Pancreas (tissue), 10 donors: Measurements from ENCODE around the gene HIRIP3. TPM values are rescaled to one million over a fixed set of nuclear protein-coding genes. Genes with fewer than 3 reads are reported as not detected.
A peak's percentile ranks its signal among the peaks of the same experiment; 100 is the strongest.

Experiments
- ATAC-seq, 4 donors: fragments of 200-7000 bp; cut with Tn5 transposase; one replicate each; pipeline versions ENCODE4 v1.8.0 to v1.9.1; 2020; ENCODE audit warnings: mild to moderate bottlenecking in 4 of 4, moderate library complexity in 4 of 4
- DNase-seq, 6 donors: peaks; one replicate each; pipeline ENCODE4 v3.0.0-alpha.2; 2020
- FAIRE-seq: peaks from 2 replicates; lab custom pipeline; 2012; peaks lifted over from hg19 to GRCh38; lab: Jason Lieb, UNC
- H3K27ac ChIP-seq, 4 donors: fragments of 200-600 bp; sonication (generic); 1 replicate in 3 of 4; 2 replicates in 1 of 4; pipeline versions ENCODE4 v1.5.0 to v1.8.0; 2020
- H3K27me3 ChIP-seq, 4 donors: fragments of 200-600 bp; one replicate each; pipeline ENCODE4 v1.8.0; 2021
- H3K36me3 ChIP-seq, 3 donors: fragments of 200-600 bp; sonication (generic) in 1 of 3; one replicate each; pipeline versions ENCODE4 v1.5.0 to v1.8.0; 2020 to 2021
- H3K4me1 ChIP-seq, 3 donors: fragments of 200-600 bp; one replicate each; pipeline ENCODE4 v1.8.0; 2021
- H3K4me3 ChIP-seq, 4 donors: fragments of 200-600 bp; sonication (generic) in 2 of 4; one replicate each; pipeline versions ENCODE4 v1.5.0 to v1.8.0; 2020 to 2021
- H3K9me3 ChIP-seq, 4 donors: fragments of 200-600 bp; one replicate each; pipeline ENCODE4 v1.8.0; 2021
- CTCF ChIP-seq, 4 donors: fragments of 200-600 bp; sonication (generic) in 3 of 4; IDR thresholded peaks; one replicate each; pipeline versions ENCODE4 v1.5.0 to v1.8.0; 2021; ENCODE audit warnings: antibody characterized with exemption in 4 of 4
- WGBS, 2 donors: extraction: QIAGEN DNeasy Blood & Tissue Kit; methylation state at CpG; one replicate each; pipeline ENCODE4 v1.1.7; 2013; 5-methylcytosine and 5-hydroxymethylcytosine counted together
- intact Hi-C, 3 donors: fragments of 100-400 bp; cut with DNase I; formaldehyde crosslinking; loops; one replicate each; pipeline versions ENCODE4 v1.11.1 to v1.14.2; 2022
- polyA plus RNA-seq, 2 donors: library from polyadenylated mRNA; stranded (reverse); fragments of 200-250 nt; gene quantifications; one replicate each; pipeline ENCODE4 v1.2.3, GENCODE V29; 2013
- total RNA-seq, 6 donors: library from RNA; stranded (reverse); fragmentation: NEBNext Ultra II Directional in 4 of 6; extraction: Animal tissue kit (Norgen Biotek cat#: 25700) in 4 of 6; gene quantifications; one replicate each; pipeline versions ENCODE4 v1.2.1 to v1.2.4, GENCODE V29; 2021 to 2023
- donor health status: healthy with polysubstance abuse.
- donor health status: DM: no; HTN: no; CAD: no; lungs with moderate emphysema.
- donor health status: DM: no; HTN: no; CAD: no.
- donor health status: control.
- donor health status: control.
- donor health status: Bipolar disorder and iron deficiency.
- donor health status: DM: yes; HTN: yes; CAD: no.
- donor health status: DM: no; HTN: no; CAD: no.
- donor health status: DM: no; HTN: no; CAD: no.
- donor health status: DM: yes; HTN: yes; CAD: no.

The HIRIP3 gene
- total and polyA plus RNA-seq, 8 donors = 4.4 to 16.8 (median 7.3) TPM

- Histone ChIP-seq H3K9me3 (no peaks in the 10 kb centered on the region), H3K4me3 (no peak overlapping the region), H3K4me1 (no peaks in the 10 kb centered on the region), H3K36me3 (peaks cover 0 to 70% (median 35%) of the 10 kb centered on the region in 3 donors), H3K27ac (no peak overlapping the region), H3K27me3 (no peaks in the 10 kb centered on the region)
- FAIRE-seq (no peak), DNase-seq (peak in 1 of 6 donors; percentile 63), ATAC-seq (no peak)
- TF ChIP-seq CTCF (IDR thresholded peaks at IDR 0.05) = no peak
- 96% methylated on average over 28 of the region's 28 CpGs for WGBS, 2 donors
- intact Hi-C loops = no loop called here
These were observed 10.1 kb downstream of the HIRIP3 start for GRCh38 chr16:29985271-29985811.

DNA sequence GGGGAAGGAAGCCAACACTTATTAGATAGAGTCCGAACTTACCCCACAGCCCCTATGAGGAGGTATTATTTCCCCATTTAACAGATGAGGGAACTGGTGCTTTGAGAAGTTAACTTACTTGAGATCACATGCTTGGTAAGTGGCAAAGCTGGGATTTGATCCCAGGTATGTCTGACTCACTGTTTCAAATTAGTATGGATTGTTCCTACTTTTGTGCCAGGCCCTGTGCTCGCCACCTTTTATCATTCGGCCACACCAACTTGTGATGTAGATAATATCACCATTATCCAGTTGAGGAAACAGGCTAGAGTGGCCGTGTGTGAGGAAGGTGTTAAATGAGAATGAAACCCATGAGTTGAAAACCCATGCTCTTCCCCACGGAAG is 10.7 kb downstream of the HIRIP3 start:
- DNase-seq (no peak), FAIRE-seq (no peak), ATAC-seq (no peak)
- no peaks in the 10 kb centered on the region for H3K27me3 ChIP-seq
- intact Hi-C loops = no loop called here
- TF ChIP-seq CTCF (IDR thresholded peaks at IDR 0.05) = no peak
- WGBS, 2 donors = 86% methylated on average over 5 of the region's 5 CpGs
- no peaks in the 10 kb centered on the region for H3K4me1 ChIP-seq
- no peaks in the 10 kb centered on the region for H3K9me3 ChIP-seq
- H3K36me3 ChIP-seq = peaks cover 0 to 76% (median 35%) of the 10 kb centered on the region in 3 donors
- H3K27ac ChIP-seq = no peak overlapping the region
- no peak overlapping the region for H3K4me3 ChIP-seq

GRCh38 chr16:29984137-29984763 is 11.2 kb downstream of the HIRIP3 start:
- H3K36me3 ChIP-seq = peaks cover 2 to 81% (median 38%) of the 10 kb centered on the region in 3 donors
- no peak overlapping the region for H3K4me3 ChIP-seq
- H3K9me3 ChIP-seq = no peaks in the 10 kb centered on the region
- no peak for FAIRE-seq
- intact Hi-C loops = no loop called here
- no peak for TF ChIP-seq CTCF (IDR thresholded peaks at IDR 0.05)
- no peak for DNase-seq
- H3K27ac ChIP-seq = no peak overlapping the region
- no peaks in the 10 kb centered on the region for H3K27me3 ChIP-seq
- 82 to 88% methylated on average over 6 of the region's 6 CpGs for WGBS, 2 donors
- no peaks in the 10 kb centered on the region for H3K4me1 ChIP-seq
- ATAC-seq = no peak

GRCh38 chr16:29983420-29984136 is 11.8 kb downstream of the HIRIP3 start:
- no peak for FAIRE-seq
- 84 to 89% methylated on average over 12 of the region's 12 CpGs for WGBS, 2 donors
- no peak for TF ChIP-seq CTCF (IDR thresholded peaks at IDR 0.05)

More at GRCh38 chr16:29983420-29984136, 11.8 kb downstream of the HIRIP3 start:
- intact Hi-C loops = no loop called here
- no peak for ATAC-seq
- no peaks in the 10 kb centered on the region for H3K4me1 ChIP-seq
- peaks cover 6 to 88% (median 38%) of the 10 kb centered on the region in 3 donors for H3K36me3 ChIP-seq
- H3K27ac ChIP-seq = no peak overlapping the region
- H3K27me3 ChIP-seq = no peaks in the 10 kb centered on the region
- H3K9me3 ChIP-seq = no peaks in the 10 kb centered on the region
- no peak for DNase-seq
- H3K4me3 ChIP-seq = no peak overlapping the region
